ENCODE results near the gene TRMO.
"Not testable (repeated sequence)": the region's sequence is repeated elsewhere in the genome, so short reads cannot be mapped to it uniquely, and the experiment has no call there.

TRMO gene

DNA sequence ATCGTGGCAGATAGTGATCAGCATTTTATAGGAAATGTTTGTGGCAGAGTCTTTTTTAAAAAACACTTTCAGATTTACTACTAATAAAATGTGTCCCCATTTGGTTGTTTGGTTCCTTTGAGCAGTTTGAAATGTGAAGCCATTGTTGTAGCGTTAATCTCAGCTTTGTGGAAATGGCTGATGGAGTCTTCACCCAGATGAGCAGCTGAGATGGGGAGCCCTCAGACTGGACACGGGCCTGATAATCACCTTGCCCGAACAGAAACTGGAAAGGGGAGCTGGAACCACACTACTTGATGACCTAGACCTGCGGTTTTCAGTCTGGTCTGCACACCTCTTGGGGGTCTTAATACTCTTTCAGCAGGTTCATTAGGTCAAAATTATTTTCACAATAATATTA lies 40.3 kb upstream of the TRMO start:
- no peak overlapping the region for H3K4me3 ChIP-seq (replicated peaks; ENCODE audit: low read depth, low read length)
- TF ChIP-seq, protein P1, sequence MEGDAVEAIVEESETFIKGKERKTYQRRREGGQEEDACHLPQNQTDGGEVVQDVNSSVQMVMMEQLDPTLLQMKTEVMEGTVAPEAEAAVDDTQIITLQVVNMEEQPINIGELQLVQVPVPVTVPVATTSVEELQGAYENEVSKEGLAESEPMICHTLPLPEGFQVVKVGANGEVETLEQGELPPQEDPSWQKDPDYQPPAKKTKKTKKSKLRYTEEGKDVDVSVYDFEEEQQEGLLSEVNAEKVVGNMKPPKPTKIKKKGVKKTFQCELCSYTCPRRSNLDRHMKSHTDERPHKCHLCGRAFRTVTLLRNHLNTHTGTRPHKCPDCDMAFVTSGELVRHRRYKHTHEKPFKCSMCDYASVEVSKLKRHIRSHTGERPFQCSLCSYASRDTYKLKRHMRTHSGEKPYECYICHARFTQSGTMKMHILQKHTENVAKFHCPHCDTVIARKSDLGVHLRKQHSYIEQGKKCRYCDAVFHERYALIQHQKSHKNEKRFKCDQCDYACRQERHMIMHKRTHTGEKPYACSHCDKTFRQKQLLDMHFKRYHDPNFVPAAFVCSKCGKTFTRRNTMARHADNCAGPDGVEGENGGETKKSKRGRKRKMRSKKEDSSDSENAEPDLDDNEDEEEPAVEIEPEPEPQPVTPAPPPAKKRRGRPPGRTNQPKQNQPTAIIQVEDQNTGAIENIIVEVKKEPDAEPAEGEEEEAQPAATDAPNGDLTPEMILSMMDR (IDR thresholded peaks at IDR 0.05; ENCODE audit: low read depth, low read length, missing control alignments), result no peak
- DNase-seq (ENCODE audit: extremely low read depth, low read depth), result no peak

DNA sequence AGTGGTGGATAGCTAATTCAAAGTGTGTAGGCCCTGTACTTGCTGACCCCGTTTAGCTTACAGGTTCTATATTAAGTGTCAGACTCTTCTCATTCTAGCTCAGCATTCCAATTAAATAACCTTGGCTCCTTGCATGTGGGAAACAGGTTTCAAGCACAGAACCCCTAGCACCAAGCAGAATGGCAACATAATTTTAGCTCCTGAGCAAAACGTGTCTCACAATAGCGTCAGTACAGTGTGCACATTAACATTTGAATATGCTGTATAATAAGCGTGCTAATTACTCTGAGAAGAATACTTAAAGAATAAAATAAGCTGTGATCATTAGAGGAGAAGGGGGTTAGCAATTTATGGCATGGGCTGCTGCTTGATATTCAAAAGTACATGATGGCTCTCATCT lies 39.8 kb upstream of the TRMO start:
- H3K4me3 ChIP-seq (replicated peaks; ENCODE audit: low read depth, low read length), result no peak overlapping the region
- TF ChIP-seq, protein P1 (IDR thresholded peaks at IDR 0.05; ENCODE audit: low read depth, low read length, missing control alignments), result no peak
- no peak for DNase-seq (ENCODE audit: extremely low read depth, low read depth)

DNA sequence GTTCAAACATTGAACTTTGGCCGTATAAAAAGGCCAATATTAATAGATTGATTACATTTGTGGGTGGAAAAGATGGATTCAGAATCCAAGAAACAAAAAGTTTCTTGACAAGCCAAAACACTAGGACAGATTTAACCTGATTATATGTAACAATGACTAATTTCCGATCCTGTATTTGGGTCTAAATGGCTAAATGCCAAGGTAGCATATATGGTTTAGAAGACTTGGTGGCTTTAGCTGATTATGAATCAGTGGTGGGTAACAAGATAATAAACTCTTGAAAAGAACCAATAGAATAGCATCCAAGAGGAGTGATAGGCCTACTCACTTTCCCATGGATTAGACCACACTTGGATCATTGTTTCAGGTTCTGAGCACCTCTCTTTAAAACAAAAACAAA lies 39.1 kb upstream of the TRMO start:
- DNase-seq (ENCODE audit: extremely low read depth, low read depth), result no peak
- TF ChIP-seq, protein P1 (IDR thresholded peaks at IDR 0.05; ENCODE audit: low read depth, low read length, missing control alignments), result no peak
- H3K4me3 ChIP-seq (replicated peaks; ENCODE audit: low read depth, low read length), result no peak overlapping the region

DNA sequence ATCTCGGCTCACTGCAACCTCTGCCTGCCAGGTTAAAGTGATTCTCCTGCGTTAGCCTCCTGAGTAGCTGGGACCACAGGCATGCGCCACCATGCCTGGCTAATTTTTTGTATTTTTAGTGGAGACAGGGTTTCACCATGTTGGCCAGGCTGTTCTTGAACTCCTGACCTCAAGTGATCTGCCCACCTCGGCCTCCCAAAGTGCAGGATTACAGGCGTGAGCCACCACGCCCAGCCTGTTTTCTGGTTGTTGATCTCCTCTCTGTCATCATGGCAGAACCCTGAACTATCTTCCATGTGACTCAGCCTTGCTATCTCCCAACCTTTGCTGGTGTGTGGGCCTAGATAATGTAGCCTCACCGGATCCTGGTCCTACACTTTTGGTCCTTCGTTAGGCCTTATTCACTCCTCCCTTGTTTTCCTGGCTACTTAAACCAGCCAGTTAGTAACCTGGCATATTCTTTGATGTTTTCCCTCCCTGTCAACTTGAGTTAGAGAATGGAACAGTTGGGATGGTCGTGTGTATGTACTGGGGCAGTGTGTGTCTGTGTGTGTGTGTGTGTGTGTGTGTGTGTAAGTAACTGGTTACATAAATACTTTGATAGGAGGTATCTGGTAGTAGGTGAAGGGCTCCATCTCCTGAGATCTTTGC lies 38.5 kb upstream of the TRMO start:
- not testable (repeated sequence) for H3K4me3 ChIP-seq (replicated peaks; ENCODE audit: low read depth, low read length); DNase-seq (ENCODE audit: extremely low read depth, low read depth)

DNA sequence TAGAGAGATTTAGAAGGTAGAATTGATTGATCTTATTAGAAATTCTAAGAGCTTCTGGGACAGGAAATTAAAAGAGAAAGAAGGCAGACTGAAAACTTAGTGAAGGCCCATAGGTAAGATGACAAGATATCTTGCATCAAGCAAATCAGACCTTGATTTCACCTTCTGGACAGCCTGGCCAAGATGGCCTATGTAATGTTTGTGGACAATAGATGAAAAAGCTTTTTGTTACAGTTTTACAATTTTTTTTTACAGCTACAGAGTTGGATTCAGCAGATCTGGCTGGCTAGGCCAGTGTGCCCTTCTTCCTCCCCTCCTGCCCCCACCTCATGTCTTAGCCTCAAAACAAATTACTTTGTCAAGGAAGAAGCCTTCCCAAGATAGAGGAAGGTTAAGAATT lies 37.3 kb upstream of the TRMO start:
- H3K4me3 ChIP-seq (replicated peaks; ENCODE audit: low read depth, low read length), result no peak overlapping the region
- TF ChIP-seq, protein P1 (IDR thresholded peaks at IDR 0.05; ENCODE audit: low read depth, low read length, missing control alignments), result no peak
- DNase-seq (ENCODE audit: extremely low read depth, low read depth), result no peak

DNA sequence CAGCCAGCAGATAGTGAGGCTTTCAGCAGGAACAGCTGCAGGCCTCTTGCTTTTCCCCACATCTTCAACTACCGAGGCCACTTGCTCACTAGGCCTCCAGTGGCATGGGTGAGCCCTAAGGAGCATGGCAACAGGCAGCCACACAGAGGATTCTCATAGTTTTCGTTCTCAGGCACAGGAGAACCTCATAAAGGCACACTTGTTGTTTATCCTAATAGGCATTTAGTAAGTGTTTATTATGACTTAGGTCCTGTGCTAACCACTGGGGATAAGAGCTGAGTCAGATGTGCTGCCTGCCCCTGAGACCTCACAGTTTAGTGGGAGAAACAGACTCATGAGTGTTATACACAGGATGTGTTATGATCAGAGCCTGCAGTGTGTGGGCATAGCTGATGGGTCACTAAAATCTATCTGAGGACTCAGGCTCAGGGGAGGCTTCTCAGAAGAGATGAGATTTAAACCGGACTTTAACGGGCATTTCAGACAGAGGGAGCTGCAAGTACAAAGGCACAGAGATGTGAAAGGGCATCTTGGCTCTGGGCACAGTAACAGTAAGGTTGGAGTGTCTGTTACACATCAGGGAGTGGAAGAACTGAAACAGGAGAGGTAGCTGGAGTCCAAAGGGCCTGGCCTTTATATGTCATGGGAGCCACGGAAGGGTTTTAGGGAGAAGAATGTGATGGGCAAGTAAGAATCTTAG lies 36.7 kb upstream of the TRMO start:
- no peak for DNase-seq (ENCODE audit: extremely low read depth, low read depth)
- TF ChIP-seq, protein P1 (IDR thresholded peaks at IDR 0.05; ENCODE audit: low read depth, low read length, missing control alignments), result no peak
- H3K4me3 ChIP-seq (replicated peaks; ENCODE audit: low read depth, low read length), result no peak overlapping the region

DNA sequence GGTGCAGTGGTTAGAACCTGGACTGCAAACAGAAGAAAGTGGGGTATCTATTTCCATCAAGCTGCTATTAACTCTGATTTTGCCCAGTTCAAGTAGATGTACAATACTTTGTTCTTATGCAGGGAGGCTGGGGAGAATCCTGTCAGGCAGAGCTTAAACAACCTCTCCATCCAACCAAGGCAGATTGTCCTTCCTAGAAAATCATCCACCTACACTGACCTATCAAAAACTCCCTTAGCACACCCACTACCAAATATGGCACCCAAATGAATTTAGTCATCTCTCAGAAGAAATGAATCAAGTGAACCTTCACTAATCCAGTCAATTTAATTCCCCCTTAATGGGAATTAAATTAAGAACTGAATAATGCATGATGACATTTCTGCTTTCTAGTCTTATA lies 34.0 kb upstream of the TRMO start:
- no peak for DNase-seq (ENCODE audit: extremely low read depth, low read depth)
- no peak overlapping the region for H3K4me3 ChIP-seq (replicated peaks; ENCODE audit: low read depth, low read length)
- TF ChIP-seq, protein P1 (IDR thresholded peaks at IDR 0.05; ENCODE audit: low read depth, low read length, missing control alignments), result no peak

All from HFF-Myc (cell line).